Tibial nerve (tissue), 4 donors: ENCODE data around the gene ARL4D. TPM values are rescaled to one million over a fixed set of nuclear protein-coding genes. Genes with fewer than 3 reads are reported as not detected.

Experiments
- DNase-seq, 2 donors: peaks; one replicate each; pipeline ENCODE4 v3.0.0-alpha.2; 2019; ENCODE audit warnings: low spot score in 2 of 2
- H3K27ac ChIP-seq, 4 donors: fragments of 200-600 bp; sonication (generic) in 3 of 4; one replicate each; pipeline ENCODE4 v1.5.1; 2017 to 2019; ENCODE audit warnings: mild to moderate bottlenecking in 1 of 4
- H3K27me3 ChIP-seq, 2 donors: fragments of 200-600 bp; sonication (generic) in 1 of 2; one replicate each; pipeline versions ENCODE4 v1.5.1 to v1.6.0; 2017 to 2019
- H3K36me3 ChIP-seq, 3 donors: fragments of 200-600 bp; sonication (generic); one replicate each; pipeline ENCODE4 v1.5.1; 2018 to 2019
- H3K4me1 ChIP-seq, 4 donors: fragments of 200-600 bp; sonication (generic) in 3 of 4; one replicate each; pipeline ENCODE4 v1.5.1; 2017 to 2019
- H3K4me3 ChIP-seq, 4 donors: fragments of 200-600 bp; sonication (generic) in 3 of 4; one replicate each; pipeline ENCODE4 v1.5.1; 2017 to 2019; ENCODE audit warnings: mild to moderate bottlenecking in 1 of 4, moderate library complexity in 1 of 4
- H3K9me3 ChIP-seq, 4 donors: fragments of 200-600 bp; sonication (generic) in 3 of 4; one replicate each; pipeline ENCODE4 v1.5.1; 2017 to 2019
- CTCF ChIP-seq, 5 experiments: fragments of 200-600 bp in 3 of 5; fragments of 450-650 bp in 2 of 5; sonication (generic) in 3 of 5; IDR thresholded peaks; one replicate each; pipeline ENCODE4 v1.5.1; 2016 to 2019; ENCODE audit warnings: antibody characterized with exemption in 5 of 5, mild to moderate bottlenecking in 3 of 5, moderate library complexity in 2 of 5
- EP300 ChIP-seq, 2 donors: sonication (generic); formaldehyde crosslinking; IDR thresholded peaks; one replicate each; pipeline ENCODE4 v1.6.1; 2017; ENCODE audit warnings: antibody characterized with exemption in 2 of 2, mild to moderate bottlenecking in 1 of 2
- POLR2A ChIP-seq, 2 donors: fragments of 450-650 bp; IDR thresholded peaks; one replicate each; pipeline ENCODE4 v1.6.1; 2017; ENCODE audit warnings: antibody characterized with exemption in 2 of 2, mild to moderate bottlenecking in 2 of 2, moderate library complexity in 2 of 2
- WGBS, 2 donors: methylation state at CpG; one replicate each; pipeline ENCODE4 v1.1.5; 2018; 5-methylcytosine and 5-hydroxymethylcytosine counted together
- total RNA-seq, 4 donors: library from RNA; depleted of rRNA; stranded (reverse); fragments of >200 nt; gene quantifications; one replicate each; pipeline ENCODE4 v1.1.0, GENCODE V29; 2016

ARL4D gene
- 10 to 100 TPM; 27.9 to 65.8 (median 53.0) TPM for total RNA-seq

- TF ChIP-seq POLR2A (IDR thresholded peaks at IDR 0.05) (peak; percentile 89 to 95), EP300 (IDR thresholded peaks at IDR 0.05) (peak in 1 of 2 donors; percentile 96), CTCF (IDR thresholded peaks at IDR 0.05) (peak in 1 of 5 experiments; percentile 18)
- Histone ChIP-seq H3K27me3 (no peaks in the 10 kb centered on the region), H3K9me3 (no peaks in the 10 kb centered on the region), H3K27ac (peak within 1 kb of the TSS; percentile 75 to 85 (median 84)), H3K4me3 (peak within 1 kb of the TSS; percentile 49 to 71 (median 64)), H3K36me3 (no peaks in the 10 kb centered on the region), H3K4me1 (peaks cover 0 to 46% (median 10%) of the 10 kb centered on the region in 4 donors)
- 0 to 1% methylated on average over 55 to 60 of the region's 64 CpGs for WGBS, 2 donors
- DNase-seq, result peak; percentile 89 to 92
Measured at GRCh38 chr17:43398724-43399595, at the start of gene ARL4D. ARL4D (plus strand) TSS chr17:43398993; CDS start chr17:43399733, 740 bp downstream.

GRCh38 chr17:43349142-43349541 lies 49.7 kb upstream of the ARL4D start:
- no peak for TF ChIP-seq EP300 (IDR thresholded peaks at IDR 0.05)
- no peak for TF ChIP-seq POLR2A (IDR thresholded peaks at IDR 0.05)
- Histone ChIP-seq H3K27me3 (no peaks in the 10 kb centered on the region), H3K36me3 (peaks cover 0 to 7% (median 0%) of the 10 kb centered on the region in 3 donors), H3K9me3 (peaks cover 0 to 34% (median 8%) of the 10 kb centered on the region in 4 donors), H3K4me1 (peaks cover 0 to 8% (median 0%) of the 10 kb centered on the region in 4 donors), H3K4me3 (no peak overlapping the region), H3K27ac (no peak overlapping the region)
- DNase-seq, result no peak
- 92 to 93% methylated on average over 2 of the region's 2 CpGs for WGBS, 2 donors

GRCh38 chr17:43350888-43351361 lies 47.9 kb upstream of the ARL4D start:
- no peak overlapping the region for H3K4me3 ChIP-seq
- no peak for DNase-seq
- 86 to 89% methylated on average over 9 of the region's 9 CpGs for whole genome bisulfite sequencing, 2 donors
- H3K36me3 ChIP-seq, result peaks cover 0 to 7% (median 0%) of the 10 kb centered on the region in 3 donors
- TF ChIP-seq POLR2A (IDR thresholded peaks at IDR 0.05), result no peak
- TF ChIP-seq CTCF (IDR thresholded peaks at IDR 0.05), result no peak
- no peak for TF ChIP-seq EP300 (IDR thresholded peaks at IDR 0.05)
- no peak overlapping the region for H3K27ac ChIP-seq
- H3K4me1 ChIP-seq, result peaks cover 0 to 8% (median 0%) of the 10 kb centered on the region in 4 donors
- H3K27me3 ChIP-seq, result no peaks in the 10 kb centered on the region
- H3K9me3 ChIP-seq, result peaks cover 0 to 34% (median 8%) of the 10 kb centered on the region in 4 donors

GRCh38 chr17:43351691-43352090 lies 47.1 kb upstream of the ARL4D start:
- TF ChIP-seq POLR2A (IDR thresholded peaks at IDR 0.05) (no peak), CTCF (IDR thresholded peaks at IDR 0.05) (no peak), EP300 (IDR thresholded peaks at IDR 0.05) (no peak)
- peaks cover 0 to 8% (median 0%) of the 10 kb centered on the region in 4 donors for H3K4me1 ChIP-seq
- WGBS, 2 donors, result 92 to 93% methylated on average over 8 of the region's 8 CpGs

GRCh38 chr17:43352579-43353331 lies 46.0 kb upstream of the ARL4D start:
- H3K9me3 ChIP-seq, result peaks cover 0 to 24% (median 8%) of the 10 kb centered on the region in 4 donors
- no peak overlapping the region for H3K4me3 ChIP-seq
- H3K27me3 ChIP-seq, result no peaks in the 10 kb centered on the region
- TF ChIP-seq EP300 (IDR thresholded peaks at IDR 0.05) (no peak), CTCF (IDR thresholded peaks at IDR 0.05) (no peak), POLR2A (IDR thresholded peaks at IDR 0.05) (no peak)
- H3K27ac ChIP-seq, result no peak overlapping the region
- no peak for DNase-seq
- 63 to 67% methylated on average over 10 of the region's 10 CpGs for WGBS, 2 donors
- peaks cover 0 to 8% (median 0%) of the 10 kb centered on the region in 4 donors for H3K4me1 ChIP-seq
- H3K36me3 ChIP-seq, result peaks cover 0 to 7% (median 0%) of the 10 kb centered on the region in 3 donors

More at GRCh38 chr17:43351691-43352090, 47.1 kb upstream of the ARL4D start:
- peaks cover 0 to 34% (median 8%) of the 10 kb centered on the region in 4 donors for H3K9me3 ChIP-seq
- H3K27me3 ChIP-seq, result no peaks in the 10 kb centered on the region
- H3K4me3 ChIP-seq, result no peak overlapping the region
- peaks cover 0 to 7% (median 0%) of the 10 kb centered on the region in 3 donors for H3K36me3 ChIP-seq
- no peak overlapping the region for H3K27ac ChIP-seq
- no peak for DNase-seq
